ENCODE measurements around the gene CALR. TPM values are rescaled to one million over a fixed set of nuclear protein-coding genes. Genes with fewer than 3 reads are reported as not detected.

CALR gene
- total RNA-seq, 2 experiments from 2014 or later = 726 to 779 TPM

GRCh38 chr19:12937093-12937926 is 1.1 kb upstream of the CALR start:
- H3K27ac Mint-ChIP-seq = peak overlapping the region; percentile 96
- peaks cover 63% of the 10 kb centered on the region for H3K4me1 Mint-ChIP-seq
- H3K9me3 Mint-ChIP-seq = no peaks in the 10 kb centered on the region
- no peaks in the 10 kb centered on the region for H3K27me3 Mint-ChIP-seq
- ChIA-PET POLR2A (interaction anchor here (0.8 to 1.5 kb wide), 3 partner anchors 18 to 59 kb away, joined by 3 to 5 read pairs (median 4); partner anchors contain the start of gene SYCE2), CTCF (interaction anchor here (0.6 to 1.6 kb wide), 8 partner anchors 11 to 157 kb away, joined by 3 to 6 read pairs (median 4); partner anchors contain the start of genes GCDH and SYCE2)
- peaks cover 42% of the 10 kb centered on the region for H3K36me3 Mint-ChIP-seq (ENCODE audit: low read depth)
- DNase-seq = peak; percentile 20
- peak overlapping the region; percentile 100 for H3K4me3 Mint-ChIP-seq

- POLR2A ChIA-PET = interaction anchor here (1.5 kb wide), 1 partner anchor 54 kb away, joined by 5 read pairs; no protein-coding TSS in a partner anchor
- H3K27me3 Mint-ChIP-seq = no peaks in the 10 kb centered on the region
- H3K27ac Mint-ChIP-seq = peak overlapping the region; percentile 96
- peak overlapping the region; percentile 100 for H3K4me3 Mint-ChIP-seq
- peak; percentile 36 for DNase-seq
- peaks cover 61% of the 10 kb centered on the region for H3K4me1 Mint-ChIP-seq
- CTCF ChIA-PET = interaction anchor here (0.6 kb wide), 1 partner anchor 66 kb away, joined by 3 read pairs; no protein-coding TSS in a partner anchor
- H3K36me3 Mint-ChIP-seq (ENCODE audit: low read depth) = peaks cover 45% of the 10 kb centered on the region
- no peaks in the 10 kb centered on the region for H3K9me3 Mint-ChIP-seq
Measured at GRCh38 chr19:12938779-12939601, 581 bp downstream of the CALR start.

- H3K36me3 Mint-ChIP-seq (ENCODE audit: low read depth) = peaks cover 53% of the 10 kb centered on the region
- ChIA-PET POLR2A (no interaction called here), CTCF (no interaction called here)
- H3K9me3 Mint-ChIP-seq = no peaks in the 10 kb centered on the region
- no peak for DNase-seq
- H3K4me1 Mint-ChIP-seq = peaks cover 67% of the 10 kb centered on the region
- peak overlapping the region; percentile 96 for H3K27ac Mint-ChIP-seq
- H3K27me3 Mint-ChIP-seq = no peaks in the 10 kb centered on the region
- H3K4me3 Mint-ChIP-seq = peak overlapping the region; percentile 100
Measured at GRCh38 chr19:12939975-12940423, 1.6 kb downstream of the CALR start.

GRCh38 chr19:12940897-12941296 is 2.5 kb downstream of the CALR start:
- Mint-ChIP-seq H3K4me1 (peaks cover 75% of the 10 kb centered on the region), H3K4me3 (peak overlapping the region; percentile 100), H3K9me3 (no peaks in the 10 kb centered on the region), H3K27ac (peak overlapping the region; percentile 77), H3K36me3 (ENCODE audit: low read depth) (peaks cover 61% of the 10 kb centered on the region), H3K27me3 (no peaks in the 10 kb centered on the region)
- CTCF ChIA-PET = interaction anchor here (0.6 kb wide), 1 partner anchor 609 kb away, joined by 3 read pairs; no protein-coding TSS in a partner anchor
- POLR2A ChIA-PET = no interaction called here
- no peak for DNase-seq

- H3K27me3 Mint-ChIP-seq = no peaks in the 10 kb centered on the region
- H3K4me1 Mint-ChIP-seq = peaks cover 69% of the 10 kb centered on the region
- CTCF ChIA-PET = interaction anchor here (0.5 to 0.6 kb wide), 2 partner anchors 329 to 643 kb away, joined by 3 read pairs; no protein-coding TSS in a partner anchor
- H3K4me3 Mint-ChIP-seq = peak overlapping the region; percentile 31
- POLR2A ChIA-PET = no interaction called here
- H3K27ac Mint-ChIP-seq = peak overlapping the region; percentile 42
- no peaks in the 10 kb centered on the region for H3K9me3 Mint-ChIP-seq
- DNase-seq = no peak
- H3K36me3 Mint-ChIP-seq (ENCODE audit: low read depth) = peaks cover 73% of the 10 kb centered on the region
Measured at GRCh38 chr19:12943437-12944044, 5.1 kb downstream of the CALR start.

- Mint-ChIP-seq H3K27me3 (no peaks in the 10 kb centered on the region), H3K4me3 (no peak overlapping the region), H3K4me1 (peaks cover 69% of the 10 kb centered on the region), H3K36me3 (ENCODE audit: low read depth) (peaks cover 69% of the 10 kb centered on the region), H3K9me3 (no peaks in the 10 kb centered on the region), H3K27ac (peak overlapping the region; percentile 96)
- ChIA-PET POLR2A (no interaction called here), CTCF (interaction anchor here (0.5 to 0.7 kb wide), 3 partner anchors 33 to 644 kb away, joined by 3 to 4 read pairs (median 3); no protein-coding TSS in a partner anchor)
- DNase-seq = no peak
Measured at GRCh38 chr19:12944104-12944674, 5.8 kb downstream of the CALR start.

- H3K36me3 Mint-ChIP-seq (ENCODE audit: low read depth) = peaks cover 62% of the 10 kb centered on the region
- CTCF ChIA-PET = interaction anchor here (7.2 kb wide), 1 partner anchor 20 kb away, joined by 31 read pairs; no protein-coding TSS in a partner anchor
- H3K9me3 Mint-ChIP-seq = no peaks in the 10 kb centered on the region
- POLR2A ChIA-PET = no interaction called here
- H3K27ac Mint-ChIP-seq = peak within 1 kb of the TSS; percentile 96
- H3K27me3 Mint-ChIP-seq = no peaks in the 10 kb centered on the region
- DNase-seq = peak; percentile 98
- peaks cover 60% of the 10 kb centered on the region for H3K4me1 Mint-ChIP-seq
- H3K4me3 Mint-ChIP-seq = peak within 1 kb of the TSS; percentile 95
Measured at GRCh38 chr19:12945479-12946091, 7.2 kb downstream of the CALR start, which contains the start of gene RAD23A. TSS of gene RAD23A (plus strand) at chr19:12945862. CDS start at chr19:12945949, 87 bp downstream.

GRCh38 chr19:12946092-12946721 is 7.8 kb downstream of the CALR start:
- ChIA-PET POLR2A (no interaction called here), CTCF (interaction anchor here (7.2 kb wide), 1 partner anchor 19 kb away, joined by 31 read pairs; no protein-coding TSS in a partner anchor)
- Mint-ChIP-seq H3K27me3 (no peaks in the 10 kb centered on the region), H3K9me3 (no peaks in the 10 kb centered on the region), H3K4me1 (peaks cover 60% of the 10 kb centered on the region), H3K36me3 (ENCODE audit: low read depth) (peaks cover 63% of the 10 kb centered on the region), H3K4me3 (peak overlapping the region; percentile 95), H3K27ac (peak overlapping the region; percentile 94)
- peak; percentile 58 for DNase-seq

- H3K9me3 Mint-ChIP-seq = no peaks in the 10 kb centered on the region
- no peak for DNase-seq
- peak overlapping the region; percentile 94 for H3K27ac Mint-ChIP-seq
- POLR2A ChIA-PET = no interaction called here
- H3K27me3 Mint-ChIP-seq = no peaks in the 10 kb centered on the region
- peaks cover 69% of the 10 kb centered on the region for H3K36me3 Mint-ChIP-seq (ENCODE audit: low read depth)
- peak overlapping the region; percentile 95 for H3K4me3 Mint-ChIP-seq
- peaks cover 61% of the 10 kb centered on the region for H3K4me1 Mint-ChIP-seq
- CTCF ChIA-PET = interaction anchor here (1.5 to 7.2 kb wide), 3 partner anchors 9 to 62 kb away, joined by 3 to 31 read pairs (median 4); no protein-coding TSS in a partner anchor
Measured at GRCh38 chr19:12946731-12947496, 8.5 kb downstream of the CALR start.

GRCh38 chr19:12947702-12948611 is 9.5 kb downstream of the CALR start:
- DNase-seq = no peak
- no peak overlapping the region for H3K4me3 Mint-ChIP-seq
- POLR2A ChIA-PET = no interaction called here
- H3K4me1 Mint-ChIP-seq = peaks cover 54% of the 10 kb centered on the region
- peaks cover 67% of the 10 kb centered on the region for H3K36me3 Mint-ChIP-seq (ENCODE audit: low read depth)
- no peaks in the 10 kb centered on the region for H3K27me3 Mint-ChIP-seq
- peak overlapping the region; percentile 58 for H3K27ac Mint-ChIP-seq
- CTCF ChIA-PET = interaction anchor here (0.6 to 7.2 kb wide), 4 partner anchors 10 to 63 kb away, joined by 3 to 31 read pairs (median 4); no protein-coding TSS in a partner anchor
- H3K9me3 Mint-ChIP-seq = no peaks in the 10 kb centered on the region

All from activated CD4-positive, alpha-beta T cell treated with anti-CD3 and anti-CD28 coated beads, Interleukin-2, amount 10 ng/mL, durations not matched to agents 7 days and 5 days (primary cell).